Kidney epithelial cell (primary cell): Measurements from ENCODE around the gene SNRPE. TPM values are rescaled to one million over a fixed set of nuclear protein-coding genes. Genes with fewer than 3 reads are reported as not detected.

ENCODE experiments used
- DNase-seq: peaks from one replicate; pipeline ENCODE4 v3.0.0-alpha.2; 2010; ENCODE audit warnings: low read depth
- H3K27me3 ChIP-seq: 2 replicates; pipeline ENCODE4 v1.6.0; 2011; ENCODE audit warnings: low read length; ENCODE audit not compliant: control insufficient read depth, insufficient read depth
- H3K36me3 ChIP-seq: 2 replicates; pipeline ENCODE4 v1.5.1; 2011; ENCODE audit warnings: low read length; ENCODE audit not compliant: control insufficient read depth, insufficient read depth
- H3K4me3 ChIP-seq: 2 replicates; pipeline ENCODE4 v1.5.1; 2011; ENCODE audit warnings: low read depth, mild to moderate bottlenecking, control low read depth, low read length
- CTCF ChIP-seq: IDR thresholded peaks from 2 replicates; pipeline ENCODE4 v1.5.1; 2011; ENCODE audit warnings: mild to moderate bottlenecking, moderate library complexity, low read length, control low read depth, inconsistent platforms; ENCODE audit not compliant: insufficient read depth, poor library complexity, severe bottlenecking
- total RNA-seq: library from RNA; depleted of rRNA; stranded (reverse); fragments of >200 nt; gene quantifications from 2 replicates; pipeline ENCODE4 v1.2.3, GENCODE V29; 2015

Gene SNRPE
- total RNA-seq, 1 donor from 2014 or later: 70.0 TPM

- TF ChIP-seq CTCF: no peak
- no peak overlapping the region for H3K4me3 ChIP-seq
- H3K27me3 ChIP-seq: no peaks in the 10 kb centered on the region
- no peaks in the 10 kb centered on the region for H3K36me3 ChIP-seq
- no peak for DNase-seq
These were observed 27.4 kb downstream of the SNRPE start for GRCh38 chr1:203888807-203889251.

DNA sequence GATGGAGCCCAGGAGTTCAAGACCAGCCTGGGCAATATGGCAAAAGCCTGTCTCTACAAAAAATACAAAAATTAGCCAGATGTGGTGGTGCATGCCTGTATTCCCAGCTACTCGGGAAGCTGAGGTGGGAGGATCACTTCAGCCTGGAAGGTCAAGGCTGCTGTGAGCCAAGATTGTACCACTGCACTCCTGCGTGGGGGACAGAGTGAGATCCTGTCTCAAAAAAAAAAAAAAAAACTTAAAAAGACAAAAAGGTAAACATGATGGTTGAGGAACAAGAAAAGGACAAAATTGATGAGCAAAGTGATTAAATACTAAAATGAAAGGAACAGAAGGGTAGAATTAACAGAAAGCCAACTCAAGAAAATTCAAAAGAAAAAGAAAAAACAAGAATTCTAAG lies 30.6 kb downstream of the SNRPE start:
- TF ChIP-seq CTCF: no peak
- DNase-seq: no peak
- H3K27me3 ChIP-seq: no peaks in the 10 kb centered on the region
- H3K4me3 ChIP-seq: no peak overlapping the region
- H3K36me3 ChIP-seq: no peaks in the 10 kb centered on the region

DNA sequence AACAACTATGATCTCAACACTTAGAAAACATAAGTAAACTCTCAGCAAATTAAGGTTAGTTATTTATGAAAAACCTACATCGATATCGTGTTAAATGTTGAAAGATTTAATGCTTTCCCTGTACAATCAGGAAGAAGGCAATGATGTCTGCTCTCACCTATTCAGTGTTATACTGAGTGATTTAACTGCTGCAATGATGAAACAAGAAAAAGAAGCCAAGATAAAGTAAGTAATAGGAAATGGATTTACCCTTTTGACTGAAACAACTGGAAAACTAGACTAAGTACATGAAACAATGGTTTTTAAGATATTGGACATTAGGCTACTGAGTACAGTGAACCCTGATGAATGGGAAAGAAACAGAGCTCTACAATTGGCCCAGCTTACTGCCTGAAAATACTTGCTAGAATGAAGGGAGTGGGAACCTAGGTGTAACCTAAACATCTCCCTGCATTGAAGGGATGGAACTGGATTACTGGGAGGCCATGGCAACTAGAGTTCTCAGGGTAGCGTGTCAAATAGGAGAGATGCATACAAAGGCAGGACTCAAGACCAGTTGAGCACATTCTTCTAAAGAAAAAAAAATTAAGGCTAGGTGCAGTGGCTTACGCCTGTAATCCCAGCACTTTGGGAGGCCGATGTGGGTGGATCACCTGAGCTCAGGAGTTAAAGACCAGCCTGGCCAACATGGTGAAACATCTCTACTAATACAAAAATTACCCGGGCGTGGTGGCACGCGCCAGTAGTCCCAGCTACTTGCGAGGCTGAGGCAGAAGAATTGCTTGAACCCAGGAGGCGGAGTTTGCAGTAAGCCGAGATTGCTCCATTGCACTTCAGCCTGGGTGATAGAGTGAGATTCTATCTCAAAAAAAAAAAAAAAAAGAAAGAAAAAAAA lies 37.3 kb downstream of the SNRPE start:
- no peak for DNase-seq
- no peak for TF ChIP-seq CTCF
- no peak overlapping the region for H3K4me3 ChIP-seq

DNA sequence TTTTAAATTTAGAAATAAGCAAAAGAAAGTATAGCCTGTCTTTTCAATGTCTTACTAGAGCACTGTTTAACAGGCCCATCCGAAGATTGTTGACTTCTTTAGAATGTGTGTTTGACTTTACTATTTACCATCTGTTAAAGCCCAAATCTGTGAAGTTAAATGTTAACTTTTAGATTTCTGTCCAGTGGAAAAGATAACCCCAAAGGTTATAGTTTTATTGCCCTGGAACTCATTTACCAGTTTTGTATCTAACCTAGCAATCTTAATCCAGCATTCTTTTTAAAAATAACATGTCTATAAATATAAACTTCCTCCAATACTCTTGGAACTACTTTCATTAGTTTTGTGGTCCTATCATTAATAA lies 37.9 kb downstream of the SNRPE start:
- no peak for TF ChIP-seq CTCF
- no peak for DNase-seq
- Histone ChIP-seq H3K4me3 (no peak overlapping the region), H3K36me3 (no peaks in the 10 kb centered on the region), H3K27me3 (no peaks in the 10 kb centered on the region)

More for the DNA sequence above, 37.3 kb downstream of the SNRPE start:
- Histone ChIP-seq H3K27me3 (no peaks in the 10 kb centered on the region), H3K36me3 (no peaks in the 10 kb centered on the region)

DNA sequence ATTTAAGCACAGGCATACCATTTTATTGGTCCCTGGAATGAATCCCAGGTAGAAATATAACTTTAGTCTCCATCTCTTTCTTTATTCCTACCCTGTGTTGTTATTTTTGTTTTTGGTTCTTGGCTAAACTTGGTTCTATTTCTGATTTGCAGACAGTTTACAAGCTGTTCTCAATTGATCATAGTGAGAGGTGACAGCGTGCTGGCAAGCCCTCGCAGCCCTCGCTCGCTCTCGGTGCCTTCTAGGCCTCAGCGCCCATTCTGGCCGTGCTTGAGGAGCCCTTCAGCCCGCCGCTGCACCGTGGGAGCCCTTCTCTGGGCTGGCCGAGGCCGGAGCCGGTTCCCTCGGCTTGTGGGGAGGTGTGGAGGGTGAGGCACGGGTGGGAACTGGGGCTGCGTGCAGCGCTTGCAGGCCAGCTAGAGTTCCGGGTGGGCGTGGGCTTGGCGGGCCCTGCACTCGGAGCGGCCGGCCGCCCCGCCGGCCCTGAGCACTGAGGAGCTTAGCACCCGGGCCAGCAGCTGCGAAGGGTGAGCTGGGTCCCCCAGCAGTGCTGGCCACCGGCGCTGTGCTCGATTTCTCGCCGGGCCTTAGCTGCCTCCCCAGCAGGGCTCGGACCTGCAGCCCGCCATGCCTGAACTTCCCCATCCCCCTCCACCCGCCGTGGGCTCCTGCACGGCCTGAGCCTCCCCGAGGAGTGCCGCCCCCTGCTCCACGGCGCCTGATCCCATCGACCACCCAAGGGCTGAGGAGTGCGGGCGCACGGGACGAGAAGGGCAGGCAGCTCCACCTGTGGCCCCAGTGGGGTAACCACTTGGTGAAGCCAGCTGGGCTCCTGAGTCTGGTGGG lies 38.7 kb downstream of the SNRPE start:
- no peaks in the 10 kb centered on the region for H3K36me3 ChIP-seq
- H3K4me3 ChIP-seq: no peak overlapping the region
- no peak for DNase-seq
- TF ChIP-seq CTCF: no peak
- H3K27me3 ChIP-seq: no peaks in the 10 kb centered on the region
